Vagina (tissue), 2 donors: ENCODE results near the gene SMIM32. TPM values are rescaled to one million over a fixed set of nuclear protein-coding genes. Genes with fewer than 3 reads are reported as not detected.

ENCODE experiments used
- DNase-seq, 2 donors: peaks; one replicate each; pipeline ENCODE4 v3.0.0-alpha.2; 2017; ENCODE audit errors: extremely low spot score in 2 of 2
- H3K27ac ChIP-seq: fragments of 200-600 bp; sonication (generic); one replicate; pipeline ENCODE4 v1.5.1; 2019
- H3K27me3 ChIP-seq: fragments of 200-600 bp; sonication (generic); one replicate; pipeline ENCODE4 v1.5.1; 2019
- H3K36me3 ChIP-seq, 2 donors: fragments of 200-600 bp; sonication (generic); one replicate each; pipeline ENCODE4 v1.5.1; 2017 to 2019
- H3K4me1 ChIP-seq: fragments of 200-600 bp; sonication (generic); one replicate; pipeline ENCODE4 v1.5.1; 2019
- H3K4me3 ChIP-seq, 2 donors: fragments of 200-600 bp; sonication (generic); 1 replicate in 1 of 2; 2 replicates in 1 of 2; pipeline ENCODE4 v1.5.1; 2016 to 2019
- H3K9me3 ChIP-seq: fragments of 200-600 bp; sonication (generic); one replicate; pipeline ENCODE4 v1.5.1; 2019
- POLR2A ChIP-seq, 2 donors: fragments of 450-650 bp; IDR thresholded peaks; one replicate each; pipeline ENCODE4 v1.6.1; 2017; ENCODE audit warnings: antibody characterized with exemption in 2 of 2, mild to moderate bottlenecking in 2 of 2, moderate library complexity in 2 of 2
- POLR2AphosphoS5 ChIP-seq, 2 donors: sonication (generic); formaldehyde crosslinking; IDR thresholded peaks; one replicate each; pipeline ENCODE4 v1.9.0; 2017; ENCODE audit warnings: antibody characterized with exemption in 2 of 2, mild to moderate bottlenecking in 2 of 2, low read depth in 1 of 2; ENCODE audit not compliant: insufficient read depth in 1 of 2
- intact Hi-C: fragments of 100-400 bp; cut with DNase I; formaldehyde crosslinking; loops from one replicate; pipeline ENCODE4 v1.15.1; 2023
- total RNA-seq: library from RNA; depleted of rRNA; stranded (reverse); fragments of >200 nt; gene quantifications from one replicate; pipeline ENCODE4 v1.2.3, GENCODE V29; 2016
- TF ChIP-seq, protein P1 (sequence below), 3 experiments: fragments of 450-650 bp in 2 of 3; fragments of 200-600 bp in 1 of 3; sonication (generic) in 1 of 3; IDR thresholded peaks; one replicate each; pipeline ENCODE4 v1.5.1; 2017 to 2019; ENCODE audit warnings: antibody characterized with exemption in 3 of 3, mild to moderate bottlenecking in 2 of 3, moderate library complexity in 2 of 3

Gene SMIM32
- total RNA-seq, 1 donor from 2014 or later, result not detected

DNA sequence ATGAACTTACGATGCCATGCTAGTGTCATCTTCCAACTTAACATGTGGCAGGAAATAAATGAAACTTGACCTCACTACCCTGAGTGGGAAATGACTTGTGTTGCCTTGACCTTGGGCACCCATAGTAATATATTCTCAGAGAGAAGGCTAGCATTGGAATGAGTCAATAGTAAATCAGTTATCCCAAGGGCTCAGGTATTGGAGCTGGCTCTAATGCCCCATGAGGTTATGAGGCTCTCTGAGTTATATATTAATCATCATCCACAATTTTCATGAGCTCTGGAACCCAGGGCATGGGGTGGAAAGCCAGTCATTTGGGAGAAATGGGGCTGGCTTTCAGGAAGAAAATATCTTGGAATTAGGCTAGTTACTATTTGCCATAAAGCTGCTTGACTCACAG, 42.4 kb upstream of the SMIM32 start:
- H3K27ac ChIP-seq, result no peak overlapping the region
- no peaks in the 10 kb centered on the region for H3K9me3 ChIP-seq
- TF ChIP-seq POLR2AphosphoS5 (IDR thresholded peaks at IDR 0.05; ENCODE audit: insufficient read depth in 1 of 2, low read depth in 1 of 2), result no peak
- TF ChIP-seq POLR2A (IDR thresholded peaks at IDR 0.05), result no peak
- TF ChIP-seq, protein P1, sequence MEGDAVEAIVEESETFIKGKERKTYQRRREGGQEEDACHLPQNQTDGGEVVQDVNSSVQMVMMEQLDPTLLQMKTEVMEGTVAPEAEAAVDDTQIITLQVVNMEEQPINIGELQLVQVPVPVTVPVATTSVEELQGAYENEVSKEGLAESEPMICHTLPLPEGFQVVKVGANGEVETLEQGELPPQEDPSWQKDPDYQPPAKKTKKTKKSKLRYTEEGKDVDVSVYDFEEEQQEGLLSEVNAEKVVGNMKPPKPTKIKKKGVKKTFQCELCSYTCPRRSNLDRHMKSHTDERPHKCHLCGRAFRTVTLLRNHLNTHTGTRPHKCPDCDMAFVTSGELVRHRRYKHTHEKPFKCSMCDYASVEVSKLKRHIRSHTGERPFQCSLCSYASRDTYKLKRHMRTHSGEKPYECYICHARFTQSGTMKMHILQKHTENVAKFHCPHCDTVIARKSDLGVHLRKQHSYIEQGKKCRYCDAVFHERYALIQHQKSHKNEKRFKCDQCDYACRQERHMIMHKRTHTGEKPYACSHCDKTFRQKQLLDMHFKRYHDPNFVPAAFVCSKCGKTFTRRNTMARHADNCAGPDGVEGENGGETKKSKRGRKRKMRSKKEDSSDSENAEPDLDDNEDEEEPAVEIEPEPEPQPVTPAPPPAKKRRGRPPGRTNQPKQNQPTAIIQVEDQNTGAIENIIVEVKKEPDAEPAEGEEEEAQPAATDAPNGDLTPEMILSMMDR (IDR thresholded peaks at IDR 0.05), result no peak
- intact Hi-C loops, result no loop called here
- H3K36me3 ChIP-seq, result no peaks in the 10 kb centered on the region
- no peaks in the 10 kb centered on the region for H3K27me3 ChIP-seq
- H3K4me3 ChIP-seq, result no peak overlapping the region
- no peaks in the 10 kb centered on the region for H3K4me1 ChIP-seq
- DNase-seq, result no peak

GRCh38 chr5:136232316-136232715, 39.4 kb upstream of the SMIM32 start:
- TF ChIP-seq POLR2AphosphoS5 (IDR thresholded peaks at IDR 0.05; ENCODE audit: insufficient read depth in 1 of 2, low read depth in 1 of 2), result no peak
- TF ChIP-seq, protein P1 (IDR thresholded peaks at IDR 0.05), result no peak
- no peak for TF ChIP-seq POLR2A (IDR thresholded peaks at IDR 0.05)
- no peak overlapping the region for H3K27ac ChIP-seq

GRCh38 chr5:136230176-136230575, 37.2 kb upstream of the SMIM32 start:
- Histone ChIP-seq H3K9me3 (no peaks in the 10 kb centered on the region), H3K27me3 (no peaks in the 10 kb centered on the region), H3K27ac (no peak overlapping the region), H3K4me1 (no peaks in the 10 kb centered on the region), H3K4me3 (no peak overlapping the region), H3K36me3 (no peaks in the 10 kb centered on the region)
- no peak for TF ChIP-seq POLR2A (IDR thresholded peaks at IDR 0.05)
- TF ChIP-seq, protein P1 (IDR thresholded peaks at IDR 0.05), result no peak
- no peak for DNase-seq
- intact Hi-C loops, result no loop called here

More at GRCh38 chr5:136232316-136232715, 39.4 kb upstream of the SMIM32 start:
- no peak overlapping the region for H3K4me3 ChIP-seq
- intact Hi-C loops, result no loop called here
- no peaks in the 10 kb centered on the region for H3K4me1 ChIP-seq
- H3K36me3 ChIP-seq, result no peaks in the 10 kb centered on the region
- no peaks in the 10 kb centered on the region for H3K27me3 ChIP-seq
- no peak for DNase-seq
- H3K9me3 ChIP-seq, result no peaks in the 10 kb centered on the region

- DNase-seq, result no peak
- H3K4me1 ChIP-seq, result no peaks in the 10 kb centered on the region
- no peak overlapping the region for H3K4me3 ChIP-seq
- TF ChIP-seq POLR2AphosphoS5 (IDR thresholded peaks at IDR 0.05; ENCODE audit: insufficient read depth in 1 of 2, low read depth in 1 of 2) (no peak), POLR2A (IDR thresholded peaks at IDR 0.05) (no peak)
- TF ChIP-seq, protein P1 (IDR thresholded peaks at IDR 0.05), result no peak
- intact Hi-C loops, result no loop called here
- H3K36me3 ChIP-seq, result no peaks in the 10 kb centered on the region
- H3K9me3 ChIP-seq, result no peaks in the 10 kb centered on the region
- H3K27ac ChIP-seq, result no peak overlapping the region
- no peaks in the 10 kb centered on the region for H3K27me3 ChIP-seq
These were observed 35.3 kb upstream of the SMIM32 start for GRCh38 chr5:136228136-136228757.

- no peak for DNase-seq
- intact Hi-C loops, result no loop called here
- H3K4me3 ChIP-seq, result no peak overlapping the region
These were observed 33.4 kb upstream of the SMIM32 start for GRCh38 chr5:136226401-136226800.

More at GRCh38 chr5:136226401-136226800, 33.4 kb upstream of the SMIM32 start:
- no peak overlapping the region for H3K27ac ChIP-seq
- no peaks in the 10 kb centered on the region for H3K4me1 ChIP-seq
- no peaks in the 10 kb centered on the region for H3K27me3 ChIP-seq
- no peaks in the 10 kb centered on the region for H3K9me3 ChIP-seq
- TF ChIP-seq, protein P1 (IDR thresholded peaks at IDR 0.05), result no peak
- no peak for TF ChIP-seq POLR2A (IDR thresholded peaks at IDR 0.05)
- no peak for TF ChIP-seq POLR2AphosphoS5 (IDR thresholded peaks at IDR 0.05; ENCODE audit: insufficient read depth in 1 of 2, low read depth in 1 of 2)
- no peaks in the 10 kb centered on the region for H3K36me3 ChIP-seq
